K562 (cell line): ENCODE data around the gene MTMR10. TPM values are rescaled to one million over a fixed set of nuclear protein-coding genes. Genes with fewer than 3 reads are reported as not detected.

Experiments
- ATAC-seq: fragments of 200-7000 bp; cut with Tn5 transposase; 3 replicates; pipeline ENCODE4 v1.9.1; 2020; ENCODE audit warnings: moderate library complexity
- BruUV-seq: library from RNA; stranded (reverse); fragments of 400-500 nt; replicated peaks from 2 replicates; lab custom pipeline; 2021; lab: Mats Ljungman, UMichigan
- CTCF ChIA-PET: fragments of 300-600 bp; formaldehyde crosslinking; extraction: SDS; loops from one replicate; lab custom pipeline; 2021; ENCODE audit warnings: low intra/inter-chr PET ratio; lab: Yijun Ruan, JAX
- POLR2A ChIA-PET: fragments of 300-600, 350-650 bp; sonication (Branson Sonifier 250); formaldehyde crosslinking; extraction: SDS; loops from one replicate; lab custom pipeline; 2021; ENCODE audit warnings: antibody characterized with exemption, inconsistent platforms; lab: Yijun Ruan, JAX
- DNase-seq, 4 experiments: peaks; one replicate each; pipeline versions ENCODE4 v3.0.0 to v3.0.0-alpha.2; 2011 to 2018; ENCODE audit warnings: low spot score in 3 of 4, mixed read lengths in 3 of 4; ENCODE audit errors: extremely low read depth in 1 of 4
- FAIRE-seq: peaks from 2 replicates; lab custom pipeline; 2011; peaks lifted over from hg19 to GRCh38; lab: Jason Lieb, UNC
- H2AFZ ChIP-seq: 2 replicates; pipeline ENCODE4 v1.6.0; 2011; ENCODE audit warnings: low read depth, low read length, control low read depth, inconsistent platforms
- H3K27ac ChIP-seq: fragments of 200-600 bp; 3 replicates; pipeline ENCODE4 v1.8.0; 2011; ENCODE audit warnings: low read depth, mild to moderate bottlenecking, control low read depth, inconsistent platforms, low read length, moderate library complexity, mixed read lengths; ENCODE audit errors: extremely low read depth
- H3K27me3 ChIP-seq, 2 experiments: fragments of 300-600 bp in 1 of 2; 2 replicates in 1 of 2; 3 replicates in 1 of 2; pipeline versions ENCODE4 v1.6.0 to v1.8.0; 2011; ENCODE audit warnings: inconsistent platforms in 2 of 2, low read length in 2 of 2, mild to moderate bottlenecking in 1 of 2, mixed read lengths in 1 of 2, moderate library complexity in 1 of 2; ENCODE audit not compliant: control insufficient read depth in 2 of 2, insufficient read depth in 2 of 2
- H3K36me3 ChIP-seq: fragments of 300-600 bp; 3 replicates; pipeline ENCODE4 v1.8.0; 2011; ENCODE audit warnings: mild to moderate bottlenecking, low read length, inconsistent platforms; ENCODE audit not compliant: control insufficient read depth, insufficient read depth
- H3K4me1 ChIP-seq, 2 experiments: fragments of 200-600 bp in 1 of 2; replicated peaks in 1 of 2; 2 replicates in 1 of 2; 3 replicates in 1 of 2; pipeline versions ENCODE4 v1.5.1 to v1.8.0; 2011; ENCODE audit warnings: inconsistent platforms in 2 of 2, low read length in 2 of 2, mild to moderate bottlenecking in 1 of 2, mixed read lengths in 1 of 2, moderate library complexity in 1 of 2; ENCODE audit not compliant: control insufficient read depth in 2 of 2, insufficient read depth in 2 of 2
- H3K4me2 ChIP-seq: 2 replicates; pipeline ENCODE4 v1.6.1; 2011; ENCODE audit warnings: low read length, control low read depth, inconsistent platforms, mixed read lengths; ENCODE audit not compliant: insufficient read depth
- H3K4me3 ChIP-seq: fragments of 200-600 bp; sonication (generic), shearing (Covaris generic); 2 replicates; pipeline ENCODE4 v1.5.1; 2016; ENCODE audit warnings: control low read depth, inconsistent platforms
- H3K79me2 ChIP-seq: fragments of 200-600 bp; 3 replicates; pipeline ENCODE4 v1.8.0; 2011; ENCODE audit warnings: low read length, inconsistent platforms; ENCODE audit not compliant: control insufficient read depth, insufficient read depth
- H3K9ac ChIP-seq, 2 experiments: 2 replicates each; pipeline versions ENCODE4 v1.6.0 to v1.6.1; 2011; ENCODE audit warnings: low read depth in 2 of 2, low read length in 2 of 2, control low read depth in 1 of 2, inconsistent platforms in 1 of 2, mild to moderate bottlenecking in 1 of 2, mixed read lengths in 1 of 2; ENCODE audit not compliant: insufficient read depth in 1 of 2
- H3K9me1 ChIP-seq: one replicate; pipeline ENCODE4 v1.6.0; 2011; ENCODE audit warnings: inconsistent platforms, mild to moderate bottlenecking, low read length, moderate library complexity; ENCODE audit not compliant: control insufficient read depth, insufficient read depth
- H3K9me3 ChIP-seq: replicated peaks from 2 replicates; pipeline ENCODE4 v1.5.1; 2011; ENCODE audit warnings: low read depth, low read length, inconsistent platforms; ENCODE audit not compliant: control insufficient read depth, insufficient read depth
- H4K20me1 ChIP-seq: replicated peaks from 2 replicates; pipeline ENCODE4 v1.6.1; 2011; ENCODE audit warnings: low read length, inconsistent platforms, mixed read lengths; ENCODE audit not compliant: control insufficient read depth, insufficient read depth
- ADNP ChIP-seq: fragments of 200-800 bp; sonication (Bioruptor generic); IDR thresholded peaks from 2 replicates; pipeline ENCODE4 v1.6.1; 2016; ENCODE audit warnings: missing genetic modification characterization, missing compliant biosample characterization
- DMBX1 ChIP-seq: fragments of 250-450 bp; sonication (Bioruptor Pico); IDR thresholded peaks from 2 replicates; pipeline ENCODE4 v1.8.0; 2022; ENCODE audit warnings: inconsistent platforms, mild to moderate bottlenecking, moderate library complexity, borderline replicate concordance
- IRF1 ChIP-seq: sonication (generic); formaldehyde crosslinking; IDR thresholded peaks from 2 replicates; pipeline ENCODE4 v1.8.0; 2022; ENCODE audit warnings: missing genetic modification reagents, mild to moderate bottlenecking, borderline replicate concordance
- KLF13 ChIP-seq: fragments of 450-650 bp; IDR thresholded peaks from 2 replicates; pipeline ENCODE4 v1.6.1; 2016; ENCODE audit warnings: missing genetic modification characterization, low read depth, mild to moderate bottlenecking, missing compliant biosample characterization, moderate library complexity, borderline replicate concordance
- NR4A1 ChIP-seq, 2 experiments: fragments of 250-450 bp in 1 of 2; fragments of 450-650 bp in 1 of 2; sonication (Bioruptor Pico) in 1 of 2; IDR thresholded peaks; 2 replicates each; pipeline versions ENCODE4 v1.4.0 to v1.6.1; 2016 to 2020; ENCODE audit warnings: mild to moderate bottlenecking in 2 of 2, missing compliant biosample characterization in 1 of 2, missing genetic modification characterization in 1 of 2, moderate library complexity in 1 of 2
- RCOR1 ChIP-seq, 2 experiments: IDR thresholded peaks; 2 replicates each; pipeline ENCODE4 v1.6.1; 2012; ENCODE audit warnings: low read depth in 2 of 2, low read length in 2 of 2, borderline replicate concordance in 1 of 2, improper control_type of control experiment in 1 of 2
- SMARCC2 ChIP-seq: fragments of 450-650 bp; IDR thresholded peaks from 2 replicates; pipeline ENCODE4 v1.6.1; 2017; ENCODE audit warnings: antibody characterized with exemption, moderate library complexity, mild to moderate bottlenecking, low read depth
- SPI1 ChIP-seq: IDR thresholded peaks from 2 replicates; pipeline ENCODE4 v1.6.1; 2011; ENCODE audit warnings: low read depth, low read length, control low read depth, borderline replicate concordance
- TAF15 ChIP-seq: fragments of 200-400 bp; formaldehyde crosslinking; IDR thresholded peaks from 2 replicates; pipeline ENCODE4 v1.6.1; 2017; ENCODE audit warnings: mild to moderate bottlenecking, low read depth, low read length, moderate library complexity
- TBP ChIP-seq: optimal IDR thresholded peaks from 2 replicates; pipeline ENCODE3; 2011; ENCODE audit warnings: low read depth, low read length, improper control_type of control experiment
- ZBTB43 ChIP-seq: sonication (generic); formaldehyde crosslinking; IDR thresholded peaks from 2 replicates; pipeline ENCODE4 v1.8.0; 2023; ENCODE audit warnings: mild to moderate bottlenecking, missing genetic modification reagents
- ZNF140 ChIP-seq: fragments of 250-450 bp; sonication (Bioruptor Pico); IDR thresholded peaks from 2 replicates; pipeline ENCODE4 v1.8.0; 2021; ENCODE audit warnings: moderate library complexity, mild to moderate bottlenecking, inconsistent platforms
- ZNF232 ChIP-seq: sonication (generic); formaldehyde crosslinking; IDR thresholded peaks from 2 replicates; pipeline ENCODE4 v1.8.0; 2022; ENCODE audit warnings: mild to moderate bottlenecking, missing genetic modification reagents
- ZNF347 ChIP-seq: fragments of 450-650 bp; formaldehyde crosslinking; IDR thresholded peaks from 2 replicates; pipeline ENCODE4 v1.4.0; 2020; ENCODE audit warnings: low read depth, mild to moderate bottlenecking, moderate library complexity
- ZNF445 ChIP-seq: fragments of 250-450 bp; sonication (Bioruptor Pico); IDR thresholded peaks from 2 replicates; pipeline ENCODE4 v1.4.0; 2020; ENCODE audit warnings: low read depth, mild to moderate bottlenecking, moderate library complexity
- ZNF449 ChIP-seq: fragments of 250-450 bp; sonication (Bioruptor Pico); IDR thresholded peaks from 2 replicates; pipeline ENCODE4 v1.8.0; 2022; ENCODE audit warnings: moderate library complexity, mild to moderate bottlenecking, inconsistent platforms
- ZNF717 ChIP-seq: fragments of 250-450 bp; sonication (Bioruptor Pico); IDR thresholded peaks from 2 replicates; pipeline ENCODE4 v1.5.0; 2021
- WGBS: fragments of 100-300 bp; shearing (Covaris generic); methylation state at CpG from one replicate; pipeline ENCODE4 v1.1.6; 2016; ENCODE audit warnings: low coverage, mixed read lengths; ENCODE audit not compliant: insufficient coverage; ENCODE audit errors: missing lambda C conversion rate; 5-methylcytosine and 5-hydroxymethylcytosine counted together
- in situ Hi-C: fragments of 300-500 bp; cut with MboI; formaldehyde crosslinking; loops from 4 replicates; pipeline ENCODE4 v1.15.0; 2018; ENCODE audit warnings: inconsistent platforms, mixed read lengths
- intact Hi-C: fragments of 100-400 bp; cut with micrococcal nuclease; formaldehyde crosslinking; loops from 2 replicates; pipeline ENCODE4 v1.14.2; 2022
- polyA plus RNA-seq, 8 experiments: library from polyadenylated mRNA; depleted of rRNA in 4 of 8; stranded (reverse) in 5 of 8; unstranded in 3 of 8; fragments of >200 nt; fragmentation: Nextera tagmentation in 2 of 8; fragmentation: Illumina TruSeq in 1 of 8; extraction: Ambion mirVana in 2 of 8; extraction: Trizol in 1 of 8; gene quantifications; 2 replicates each; pipeline versions ENCODE4 v1.2.1 to v1.2.3, GENCODE V29; 2011 to 2014; ENCODE audit warnings: inconsistent platforms in 1 of 8, missing spikeins in 1 of 8
- total RNA-seq, 7 experiments: library from RNA; depleted of rRNA in 6 of 7; stranded (reverse); fragments of >200 nt in 6 of 7; fragmentation: Illumina TruSeq in 2 of 7; extraction: Trizol in 2 of 7; gene quantifications; 2 replicates each; pipeline versions ENCODE4 v1.2.1 to v1.2.3, GENCODE V29; 2011 to 2021; ENCODE audit warnings: low replicate concordance in 1 of 7

Gene MTMR10
- total and polyA plus RNA-seq, 9 of the 15 experiments (the other 6 are each of a cell fraction or from before 2014, with no cell fraction given): 1.6 to 6.8 (median 4.8) TPM

GRCh38 chr15:31024979-31025378 is 33.6 kb upstream of the MTMR10 start:
- no peak overlapping the region for H3K9ac ChIP-seq
- no peak overlapping the region for H3K4me3 ChIP-seq
- H3K9me3 ChIP-seq: no peaks in the 10 kb centered on the region
- H3K4me2 ChIP-seq: no peak overlapping the region
- FAIRE-seq (no peak), DNase-seq (no peak), ATAC-seq (no peak)
- in situ Hi-C loops (no loop called here), intact Hi-C loops (loop anchor here (5.0 kb wide), 1 partner anchor 52 kb away; no protein-coding TSS in a partner anchor)
- CTCF ChIA-PET: no interaction called here
- H3K27me3 ChIP-seq: peaks cover 8 to 12% of the 10 kb centered on the region in 2 experiments; a peak in 1 of 5 replicates
- no TSS peak for BruUV-seq
- H3K9me1 ChIP-seq: no peaks in the 10 kb centered on the region
- no peak overlapping the region for H3K27ac ChIP-seq
- TF ChIP-seq IRF1 (CRISPR knock-in tag) (no peak), ZNF232 (CRISPR knock-in tag) (no peak), NR4A1 (CRISPR knock-in tag; IDR thresholded peaks at IDR 0.05) (no peak), NR4A1 (tag; IDR thresholded peaks at IDR 0.05) (no peak), DMBX1 (CRISPR knock-in tag) (no peak), RCOR1 (IDR thresholded peaks at IDR 0.05; ENCODE audit: borderline replicate concordance in 1 of 2, low read depth in 2 of 2, low read length in 2 of 2) (no peak), SPI1 (no peak), ZNF449 (CRISPR knock-in tag) (no peak), ZBTB43 (CRISPR knock-in tag) (no peak), ZNF347 (no peak), TBP (no peak), ZNF140 (CRISPR knock-in tag) (no peak), KLF13 (tag) (no peak), ADNP (tag) (no peak), ZNF717 (CRISPR knock-in tag) (no peak), ZNF445 (CRISPR knock-in tag) (no peak), TAF15 (no peak), SMARCC2 (no peak)
- 0% methylated on average over 3 of the region's 3 CpGs for WGBS
- POLR2A ChIA-PET: interaction anchor here (0.7 kb wide), 1 partner anchor 8 kb away, joined by 3 read pairs; no protein-coding TSS in a partner anchor
- H3K36me3 ChIP-seq: no peaks in the 10 kb centered on the region
- no peaks in the 10 kb centered on the region for H4K20me1 ChIP-seq
- peaks cover 0 to 4% of the 10 kb centered on the region in 2 experiments; a peak in 3 of 5 replicates for H3K4me1 ChIP-seq
- H3K79me2 ChIP-seq: no peaks in the 10 kb centered on the region
- H2AFZ ChIP-seq: no peak overlapping the region
